A673 (cell line): ENCODE results near the gene FAXC.

Source experiments
- CTCF ChIP-seq: fragments of 300-800, 200-600 bp; sonication (generic); conservative IDR thresholded peaks from 2 replicates; pipeline ENCODE4 v1.5.1; 2017; ENCODE audit warnings: low read depth, mild to moderate bottlenecking, antibody characterized with exemption, low read length, moderate library complexity, mixed read lengths
- EZH2 ChIP-seq: fragments of 200-600 bp; sonication (generic); IDR thresholded peaks from 2 replicates; pipeline ENCODE4 v1.6.1; 2017; ENCODE audit warnings: borderline replicate concordance, low read depth, mild to moderate bottlenecking, mixed read lengths, antibody characterized with exemption, low read length; ENCODE audit not compliant: poor library complexity, severe bottlenecking

GRCh38 chr6:99233219-99233618, 116.3 kb downstream of the FAXC start:
- TF ChIP-seq CTCF = no peak
- TF ChIP-seq EZH2 = no peak
